Ascending aorta (tissue), 2 donors: ENCODE data around the gene KCNMA1. TPM values are rescaled to one million over a fixed set of nuclear protein-coding genes. Genes with fewer than 3 reads are reported as not detected.

ENCODE experiments used
- DNase-seq, 2 donors: peaks; one replicate each; pipeline ENCODE4 v3.0.0-alpha.2; 2019; ENCODE audit warnings: low spot score in 2 of 2
- H3K27ac ChIP-seq, 2 donors: fragments of 200-600 bp; sonication (generic); one replicate each; pipeline ENCODE4 v1.5.1; 2016 to 2017; ENCODE audit warnings: mild to moderate bottlenecking in 1 of 2
- H3K27me3 ChIP-seq: fragments of 200-600 bp; sonication (generic); one replicate; pipeline ENCODE4 v1.5.1; 2017
- H3K36me3 ChIP-seq, 2 donors: fragments of 200-600 bp; sonication (generic); one replicate each; pipeline ENCODE4 v1.5.1; 2016
- H3K4me1 ChIP-seq, 2 donors: fragments of 200-600 bp; sonication (generic); one replicate each; pipeline ENCODE4 v1.5.1; 2016 to 2017; ENCODE audit warnings: mild to moderate bottlenecking in 1 of 2
- H3K4me3 ChIP-seq, 2 donors: fragments of 200-600 bp; sonication (generic); one replicate each; pipeline ENCODE4 v1.5.1; 2016 to 2017; ENCODE audit warnings: mild to moderate bottlenecking in 1 of 2
- H3K9me3 ChIP-seq, 2 donors: fragments of 200-600 bp; sonication (generic); one replicate each; pipeline ENCODE4 v1.5.1; 2016
- intact Hi-C: fragments of 100-400 bp; cut with DNase I; formaldehyde crosslinking; loops from one replicate; pipeline ENCODE4 v1.15.1; 2023
- total RNA-seq: library from RNA; depleted of rRNA; stranded (reverse); fragments of >200 nt; gene quantifications from one replicate; pipeline ENCODE4 v1.1.0, GENCODE V29; 2016
- TF ChIP-seq, protein P1 (sequence below), 3 experiments: fragments of 200-600 bp in 2 of 3; fragments of 450-650 bp in 1 of 3; sonication (generic) in 2 of 3; IDR thresholded peaks; one replicate each; pipeline ENCODE4 v1.5.1; 2016 to 2019; ENCODE audit warnings: antibody characterized with exemption in 3 of 3, mild to moderate bottlenecking in 1 of 3, moderate library complexity in 1 of 3

Gene KCNMA1
- total RNA-seq, 1 donor from 2014 or later: 28.6 TPM

DNA sequence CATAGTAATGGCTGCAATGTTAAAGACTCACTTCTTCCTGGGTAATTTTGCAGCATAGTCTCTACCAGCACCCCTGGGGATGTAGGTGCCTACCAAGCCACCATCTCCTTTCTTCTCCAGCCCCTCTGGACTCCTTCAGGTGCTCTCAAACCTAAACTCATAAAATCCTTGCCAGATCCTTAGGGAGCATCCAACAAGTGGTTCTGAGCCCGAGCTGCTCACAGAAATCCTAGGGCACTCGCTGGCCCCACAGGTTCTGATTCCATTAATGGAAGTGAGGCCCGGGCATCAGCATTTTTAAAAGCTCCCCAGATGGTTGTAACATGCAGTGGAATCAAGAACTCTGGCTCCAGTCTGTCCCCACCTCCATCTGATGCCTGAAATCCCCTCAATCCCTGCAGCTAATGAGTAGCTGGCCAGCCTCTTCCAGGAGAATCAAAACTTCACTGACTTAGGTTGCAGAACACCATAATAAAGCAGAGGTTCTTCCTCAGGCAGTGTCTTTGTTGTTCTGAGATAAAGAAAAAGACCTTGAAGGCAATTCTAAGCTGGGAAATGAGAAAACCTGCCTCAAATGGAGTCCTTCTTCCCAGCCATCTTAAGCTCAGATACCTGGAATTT is 336.8 kb downstream of the KCNMA1 start:
- TF ChIP-seq, protein P1, sequence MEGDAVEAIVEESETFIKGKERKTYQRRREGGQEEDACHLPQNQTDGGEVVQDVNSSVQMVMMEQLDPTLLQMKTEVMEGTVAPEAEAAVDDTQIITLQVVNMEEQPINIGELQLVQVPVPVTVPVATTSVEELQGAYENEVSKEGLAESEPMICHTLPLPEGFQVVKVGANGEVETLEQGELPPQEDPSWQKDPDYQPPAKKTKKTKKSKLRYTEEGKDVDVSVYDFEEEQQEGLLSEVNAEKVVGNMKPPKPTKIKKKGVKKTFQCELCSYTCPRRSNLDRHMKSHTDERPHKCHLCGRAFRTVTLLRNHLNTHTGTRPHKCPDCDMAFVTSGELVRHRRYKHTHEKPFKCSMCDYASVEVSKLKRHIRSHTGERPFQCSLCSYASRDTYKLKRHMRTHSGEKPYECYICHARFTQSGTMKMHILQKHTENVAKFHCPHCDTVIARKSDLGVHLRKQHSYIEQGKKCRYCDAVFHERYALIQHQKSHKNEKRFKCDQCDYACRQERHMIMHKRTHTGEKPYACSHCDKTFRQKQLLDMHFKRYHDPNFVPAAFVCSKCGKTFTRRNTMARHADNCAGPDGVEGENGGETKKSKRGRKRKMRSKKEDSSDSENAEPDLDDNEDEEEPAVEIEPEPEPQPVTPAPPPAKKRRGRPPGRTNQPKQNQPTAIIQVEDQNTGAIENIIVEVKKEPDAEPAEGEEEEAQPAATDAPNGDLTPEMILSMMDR (IDR thresholded peaks at IDR 0.05): no peak
- no peak overlapping the region for H3K4me3 ChIP-seq
- peak overlapping the region; percentile 8 to 9 for H3K27ac ChIP-seq
- H3K9me3 ChIP-seq: no peaks in the 10 kb centered on the region
- peaks cover 3 to 45% of the 10 kb centered on the region in 2 donors for H3K4me1 ChIP-seq
- DNase-seq: no peak
- intact Hi-C loops: loop anchor here (5.0 kb wide), 1 partner anchor 87 kb away; no protein-coding TSS in a partner anchor
- H3K27me3 ChIP-seq: no peaks in the 10 kb centered on the region
- H3K36me3 ChIP-seq: no peaks in the 10 kb centered on the region

DNA sequence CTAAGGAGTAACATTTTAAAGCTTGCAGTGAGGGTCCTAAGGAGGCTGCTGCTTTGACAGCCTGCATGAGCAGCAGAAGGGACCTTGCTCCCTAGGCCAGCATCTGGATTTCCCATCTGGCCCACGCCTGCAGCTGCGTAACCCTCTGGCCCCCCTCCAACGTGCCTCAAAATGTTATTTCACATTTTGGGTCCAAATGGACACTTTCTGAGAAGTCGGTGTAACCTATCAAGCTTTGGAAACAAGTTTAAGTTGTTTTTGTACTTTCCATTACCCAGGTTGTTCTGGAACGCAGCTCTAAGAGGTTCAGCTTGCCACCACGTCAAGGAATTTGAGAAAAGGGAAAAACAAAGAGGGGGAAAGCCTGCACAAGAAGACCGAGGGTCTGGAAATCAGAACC is 338.3 kb downstream of the KCNMA1 start:
- H3K27me3 ChIP-seq: no peaks in the 10 kb centered on the region
- no peaks in the 10 kb centered on the region for H3K9me3 ChIP-seq
- DNase-seq: no peak
- TF ChIP-seq, protein P1 (IDR thresholded peaks at IDR 0.05): no peak
- peak overlapping the region; percentile 4 to 50 for H3K27ac ChIP-seq
- H3K36me3 ChIP-seq: no peaks in the 10 kb centered on the region
- H3K4me3 ChIP-seq: no peak overlapping the region
- peaks cover 3 to 48% of the 10 kb centered on the region in 2 donors for H3K4me1 ChIP-seq
- intact Hi-C loops: no loop called here

DNA sequence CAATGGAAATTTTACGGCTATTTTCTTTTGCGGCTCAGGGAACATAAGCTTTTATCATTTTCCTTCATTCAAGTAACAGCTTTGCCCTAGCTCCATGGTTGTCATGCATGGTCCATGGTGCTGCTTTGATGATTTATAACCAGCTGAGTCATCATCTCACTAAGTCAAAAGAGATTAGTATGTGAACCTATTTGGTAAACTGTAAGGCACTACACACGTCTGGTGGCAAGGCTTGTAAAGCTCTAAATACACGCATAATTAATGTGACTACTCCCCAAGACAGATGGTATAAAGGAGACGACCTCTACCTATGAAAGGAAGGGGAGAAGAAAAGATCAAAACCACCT is 340.2 kb downstream of the KCNMA1 start:
- Histone ChIP-seq H3K4me1 (peaks cover 3 to 57% of the 10 kb centered on the region in 2 donors), H3K27ac (no peak overlapping the region), H3K4me3 (no peak overlapping the region), H3K36me3 (no peaks in the 10 kb centered on the region), H3K27me3 (no peaks in the 10 kb centered on the region), H3K9me3 (no peaks in the 10 kb centered on the region)
- DNase-seq: no peak
- intact Hi-C loops: no loop called here
- TF ChIP-seq, protein P1 (IDR thresholded peaks at IDR 0.05): no peak

DNA sequence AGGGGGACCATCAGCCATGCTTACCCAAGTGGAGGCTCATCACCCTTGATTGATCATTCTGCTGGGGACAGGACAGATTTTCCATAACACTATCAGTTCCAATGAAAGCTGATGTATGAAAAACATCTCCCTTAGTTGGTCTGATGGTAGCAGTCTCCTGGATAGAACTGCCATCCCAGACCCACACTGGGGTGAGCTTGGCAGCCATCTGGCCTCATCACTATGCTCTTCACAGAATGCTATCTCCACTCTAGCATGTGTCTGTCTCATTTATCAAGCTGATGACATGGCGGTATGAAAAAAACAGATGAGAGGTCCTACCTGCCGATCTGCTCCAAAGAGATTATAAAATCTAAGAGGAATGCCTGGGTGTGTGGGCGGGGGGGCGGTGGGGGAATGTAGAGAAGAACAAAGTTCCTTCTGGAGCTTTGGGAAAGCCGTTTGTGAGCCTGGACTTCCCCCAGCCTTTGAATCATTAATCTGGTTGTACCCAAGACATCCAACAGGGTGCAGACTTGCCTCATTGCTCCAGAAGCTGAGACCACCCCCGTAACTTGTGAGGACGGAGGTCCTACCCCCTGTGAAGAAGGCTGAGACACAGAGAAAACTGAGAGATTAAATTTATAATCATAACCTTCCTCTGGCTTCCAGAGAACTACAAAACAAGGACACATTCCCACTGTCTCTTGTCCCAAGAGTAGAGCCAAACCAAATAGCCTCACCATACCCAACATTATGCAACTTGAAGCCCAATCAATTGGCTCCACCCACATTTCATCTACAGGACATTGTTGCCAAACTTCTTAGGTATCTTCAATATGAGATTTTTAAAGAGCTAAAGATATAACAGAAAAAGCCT is 340.8 kb downstream of the KCNMA1 start:
- no peak overlapping the region for H3K27ac ChIP-seq
- peaks cover 3 to 59% of the 10 kb centered on the region in 2 donors for H3K4me1 ChIP-seq
- intact Hi-C loops: no loop called here
- H3K27me3 ChIP-seq: no peaks in the 10 kb centered on the region
- H3K9me3 ChIP-seq: no peaks in the 10 kb centered on the region
- TF ChIP-seq, protein P1 (IDR thresholded peaks at IDR 0.05): no peak
- no peak overlapping the region for H3K4me3 ChIP-seq
- DNase-seq: no peak
- H3K36me3 ChIP-seq: no peaks in the 10 kb centered on the region

DNA sequence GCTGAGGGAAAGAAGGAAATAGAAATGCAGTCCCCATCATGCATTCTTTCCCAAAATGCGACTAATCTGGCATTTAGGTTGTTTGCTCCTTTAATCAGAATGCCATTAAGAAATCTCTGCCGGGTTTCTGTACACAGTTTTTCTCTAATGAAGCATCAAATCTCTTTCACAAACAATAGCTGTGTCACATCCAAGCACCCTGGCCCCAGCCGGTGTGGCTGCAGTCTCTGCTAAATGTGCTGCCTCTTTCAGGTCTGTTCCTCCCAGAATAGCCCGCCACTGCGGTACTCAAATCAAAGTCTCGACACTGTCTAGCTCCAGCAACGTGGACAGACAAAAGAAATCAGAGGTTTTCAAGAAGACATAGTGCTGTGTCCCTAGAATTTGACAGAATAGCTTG is 343.8 kb downstream of the KCNMA1 start:
- Histone ChIP-seq H3K9me3 (no peaks in the 10 kb centered on the region), H3K36me3 (no peaks in the 10 kb centered on the region), H3K27me3 (no peaks in the 10 kb centered on the region), H3K4me3 (no peak overlapping the region), H3K27ac (no peak overlapping the region), H3K4me1 (peaks cover 11 to 51% of the 10 kb centered on the region in 2 donors)
- TF ChIP-seq, protein P1 (IDR thresholded peaks at IDR 0.05): no peak
- intact Hi-C loops: no loop called here
- DNase-seq: no peak
